SK-N-SH treated with all-trans-retinoic acid at 6 μM for 48 hours (cell line): ENCODE measurements around the gene AMOTL2.

Experiments
- ATAC-seq: fragments of 200-7000 bp; cut with Tn5 transposase; 3 replicates; pipeline ENCODE4 v1.9.1; 2020; ENCODE audit warnings: mild to moderate bottlenecking, moderate library complexity
- ARNTL ChIP-seq: fragments of 450-650 bp; formaldehyde crosslinking; IDR thresholded peaks from 2 replicates; pipeline ENCODE4 v1.5.0; 2020; ENCODE audit warnings: low read depth, mild to moderate bottlenecking, moderate library complexity, borderline replicate concordance
- CSDC2 ChIP-seq: fragments of 250-450 bp; sonication (Bioruptor Pico); IDR thresholded peaks from 2 replicates; pipeline ENCODE4 v1.5.0; 2020; ENCODE audit warnings: mild to moderate bottlenecking, moderate library complexity
- ESRRG ChIP-seq: fragments of 250-450 bp; sonication (Bioruptor Pico); IDR thresholded peaks from 2 replicates; pipeline ENCODE4 v1.6.1; 2021; ENCODE audit warnings: mild to moderate bottlenecking
- GLIS3 ChIP-seq: fragments of 250-450 bp; sonication (Bioruptor Pico); IDR thresholded peaks from 2 replicates; pipeline ENCODE4 v1.5.0; 2020; ENCODE audit warnings: mild to moderate bottlenecking, moderate library complexity
- ISL1 ChIP-seq: fragments of 250-450 bp; sonication (Bioruptor Pico); IDR thresholded peaks from 2 replicates; pipeline ENCODE4 v2.1.2; 2022; ENCODE audit warnings: mild to moderate bottlenecking, moderate library complexity
- OSR1 ChIP-seq: fragments of 250-450 bp; sonication (Bioruptor Pico); IDR thresholded peaks from 2 replicates; pipeline ENCODE4 v1.8.0; 2022; ENCODE audit warnings: moderate library complexity, mild to moderate bottlenecking, inconsistent platforms
- PPARA ChIP-seq: fragments of 250-450 bp; sonication (Bioruptor Pico); IDR thresholded peaks from 2 replicates; pipeline ENCODE4 v1.5.0; 2020; ENCODE audit warnings: mild to moderate bottlenecking, borderline replicate concordance
- RARB ChIP-seq: fragments of 250-450 bp; sonication (Bioruptor Pico); IDR thresholded peaks from 2 replicates; pipeline ENCODE4 v1.8.0; 2021; ENCODE audit warnings: mild to moderate bottlenecking, moderate library complexity
- TCF4 ChIP-seq: fragments of 250-450 bp; sonication (Bioruptor Pico); IDR thresholded peaks from 2 replicates; pipeline ENCODE4 v1.8.0; 2021; ENCODE audit warnings: mild to moderate bottlenecking, moderate library complexity, borderline replicate concordance
- TOX ChIP-seq: fragments of 250-450 bp; sonication (Bioruptor Pico); IDR thresholded peaks from 2 replicates; pipeline ENCODE4 v1.8.0; 2021; ENCODE audit warnings: mild to moderate bottlenecking, moderate library complexity, borderline replicate concordance
- ZC3H10 ChIP-seq: fragments of 250-450 bp; sonication (Bioruptor Pico); IDR thresholded peaks from 2 replicates; pipeline ENCODE4 v1.5.1; 2021; ENCODE audit warnings: mild to moderate bottlenecking, moderate library complexity
- ZFP3 ChIP-seq: fragments of 250-450 bp; sonication (Bioruptor Pico); IDR thresholded peaks from 2 replicates; pipeline ENCODE4 v1.5.0; 2020; ENCODE audit warnings: mild to moderate bottlenecking, moderate library complexity
- ZFP30 ChIP-seq: fragments of 450-650 bp; formaldehyde crosslinking; IDR thresholded peaks from 2 replicates; pipeline ENCODE4 v1.5.0; 2022; ENCODE audit warnings: mild to moderate bottlenecking, moderate library complexity
- ZNF70 ChIP-seq: fragments of 450-650 bp; formaldehyde crosslinking; IDR thresholded peaks from 2 replicates; pipeline ENCODE4 v1.5.0; 2020; ENCODE audit warnings: mild to moderate bottlenecking, moderate library complexity
- ZNF8 ChIP-seq: fragments of 450-650 bp; formaldehyde crosslinking; IDR thresholded peaks from 2 replicates; pipeline ENCODE4 v1.5.0; 2020; ENCODE audit warnings: mild to moderate bottlenecking, moderate library complexity
- TF ChIP-seq, protein P1 (sequence below): fragments of 250-450 bp; sonication (Bioruptor Pico); IDR thresholded peaks from 2 replicates; pipeline ENCODE4 v1.5.0; 2020; ENCODE audit warnings: mild to moderate bottlenecking, moderate library complexity
- TF ChIP-seq, protein P2 (sequence below): fragments of 250-450 bp; sonication (Bioruptor Pico); IDR thresholded peaks from 2 replicates; pipeline ENCODE4 v1.8.0; 2020; ENCODE audit warnings: mild to moderate bottlenecking, moderate library complexity, borderline replicate concordance

Gene AMOTL2

DNA sequence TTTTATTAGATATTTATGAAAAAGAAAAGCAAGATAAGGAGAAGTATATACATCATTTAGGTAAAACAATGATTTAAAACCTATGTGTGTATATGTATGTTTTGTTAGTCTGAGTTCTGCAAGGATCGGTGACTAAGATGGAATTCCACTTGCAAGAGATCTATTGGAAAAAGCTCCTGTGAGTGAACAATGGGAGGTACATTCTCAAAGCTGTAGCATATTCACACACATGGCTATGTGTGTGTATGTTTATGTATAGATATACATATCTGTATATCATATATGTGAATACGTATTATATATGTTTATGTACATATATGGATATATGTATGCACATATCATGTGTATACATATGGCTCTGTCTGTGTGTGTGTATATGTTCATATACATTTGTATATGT, 54.3 kb downstream of the AMOTL2 start:
- no peak for ATAC-seq
- no peak for TF ChIP-seq TCF4 (CRISPR knock-in tag)
- no peak for TF ChIP-seq PPARA (CRISPR knock-in tag)
- TF ChIP-seq, protein P1, sequence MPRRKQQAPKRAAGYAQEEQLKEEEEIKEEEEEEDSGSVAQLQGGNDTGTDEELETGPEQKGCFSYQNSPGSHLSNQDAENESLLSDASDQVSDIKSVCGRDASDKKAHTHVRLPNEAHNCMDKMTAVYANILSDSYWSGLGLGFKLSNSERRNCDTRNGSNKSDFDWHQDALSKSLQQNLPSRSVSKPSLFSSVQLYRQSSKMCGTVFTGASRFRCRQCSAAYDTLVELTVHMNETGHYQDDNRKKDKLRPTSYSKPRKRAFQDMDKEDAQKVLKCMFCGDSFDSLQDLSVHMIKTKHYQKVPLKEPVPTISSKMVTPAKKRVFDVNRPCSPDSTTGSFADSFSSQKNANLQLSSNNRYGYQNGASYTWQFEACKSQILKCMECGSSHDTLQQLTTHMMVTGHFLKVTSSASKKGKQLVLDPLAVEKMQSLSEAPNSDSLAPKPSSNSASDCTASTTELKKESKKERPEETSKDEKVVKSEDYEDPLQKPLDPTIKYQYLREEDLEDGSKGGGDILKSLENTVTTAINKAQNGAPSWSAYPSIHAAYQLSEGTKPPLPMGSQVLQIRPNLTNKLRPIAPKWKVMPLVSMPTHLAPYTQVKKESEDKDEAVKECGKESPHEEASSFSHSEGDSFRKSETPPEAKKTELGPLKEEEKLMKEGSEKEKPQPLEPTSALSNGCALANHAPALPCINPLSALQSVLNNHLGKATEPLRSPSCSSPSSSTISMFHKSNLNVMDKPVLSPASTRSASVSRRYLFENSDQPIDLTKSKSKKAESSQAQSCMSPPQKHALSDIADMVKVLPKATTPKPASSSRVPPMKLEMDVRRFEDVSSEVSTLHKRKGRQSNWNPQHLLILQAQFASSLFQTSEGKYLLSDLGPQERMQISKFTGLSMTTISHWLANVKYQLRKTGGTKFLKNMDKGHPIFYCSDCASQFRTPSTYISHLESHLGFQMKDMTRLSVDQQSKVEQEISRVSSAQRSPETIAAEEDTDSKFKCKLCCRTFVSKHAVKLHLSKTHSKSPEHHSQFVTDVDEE = no peak
- no peak for TF ChIP-seq ISL1
- TF ChIP-seq ESRRG = no peak

DNA sequence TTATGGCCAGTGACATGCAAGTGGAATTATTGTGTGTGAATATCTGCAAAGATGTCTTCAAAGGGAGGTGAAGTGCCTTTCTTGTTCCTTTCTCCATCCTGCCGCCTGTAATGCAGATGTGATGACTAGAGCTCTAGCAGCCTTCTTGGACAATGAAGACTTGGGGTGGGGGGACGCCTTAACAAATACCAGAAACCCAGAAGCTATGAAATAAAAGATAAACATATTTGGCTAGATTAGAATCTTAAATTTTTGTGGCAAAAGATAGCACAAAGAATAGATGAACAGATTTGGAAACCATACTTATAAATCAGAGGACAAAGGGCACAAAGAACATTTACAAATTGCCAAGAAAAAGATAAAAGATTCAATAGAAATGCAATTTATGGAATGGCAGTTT, 56.1 kb downstream of the AMOTL2 start:
- TF ChIP-seq, protein P1 = no peak
- ATAC-seq = no peak

DNA sequence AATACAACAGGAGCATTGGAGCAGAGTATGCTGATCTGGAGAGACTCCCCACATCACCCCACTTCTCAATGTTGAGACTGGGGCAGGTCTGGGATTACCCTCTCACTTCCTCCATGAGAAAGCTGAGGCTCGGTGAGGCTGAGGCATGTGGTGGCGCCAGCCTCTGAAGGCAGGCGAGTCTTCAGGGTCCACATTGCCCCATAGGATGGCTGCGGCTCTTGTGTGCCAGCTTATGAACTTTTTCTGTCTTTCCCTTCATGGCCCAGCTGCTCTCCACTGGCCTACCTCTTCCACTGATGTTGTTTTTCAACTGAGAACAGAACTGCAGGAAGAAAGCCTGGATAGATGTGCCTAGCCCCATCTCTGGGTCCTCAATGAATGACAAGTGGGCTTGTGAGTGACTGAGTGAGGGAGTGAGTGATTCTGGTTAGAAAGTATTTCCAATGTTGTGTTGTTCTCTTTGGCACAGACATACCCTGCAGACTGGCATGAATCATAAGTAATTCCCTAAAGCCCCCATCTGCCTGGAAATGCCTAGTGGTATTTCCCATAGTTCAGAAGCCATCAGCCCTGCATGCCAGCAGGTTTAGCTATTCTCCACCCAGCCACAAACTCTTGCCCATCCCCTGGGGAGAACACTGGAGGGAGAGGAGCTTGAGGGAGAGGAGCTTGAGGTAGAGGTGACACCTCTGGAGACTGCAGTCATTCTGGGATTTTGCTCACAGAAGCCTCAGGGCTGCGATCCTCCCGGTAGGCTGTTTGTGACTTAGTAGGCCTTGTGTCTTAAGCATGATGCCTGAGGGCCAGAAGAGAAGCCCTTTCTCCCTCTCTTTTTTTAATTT, 56.9 kb downstream of the AMOTL2 start:
- TF ChIP-seq ZNF8 = no peak
- peak; percentile 67 for ATAC-seq

DNA sequence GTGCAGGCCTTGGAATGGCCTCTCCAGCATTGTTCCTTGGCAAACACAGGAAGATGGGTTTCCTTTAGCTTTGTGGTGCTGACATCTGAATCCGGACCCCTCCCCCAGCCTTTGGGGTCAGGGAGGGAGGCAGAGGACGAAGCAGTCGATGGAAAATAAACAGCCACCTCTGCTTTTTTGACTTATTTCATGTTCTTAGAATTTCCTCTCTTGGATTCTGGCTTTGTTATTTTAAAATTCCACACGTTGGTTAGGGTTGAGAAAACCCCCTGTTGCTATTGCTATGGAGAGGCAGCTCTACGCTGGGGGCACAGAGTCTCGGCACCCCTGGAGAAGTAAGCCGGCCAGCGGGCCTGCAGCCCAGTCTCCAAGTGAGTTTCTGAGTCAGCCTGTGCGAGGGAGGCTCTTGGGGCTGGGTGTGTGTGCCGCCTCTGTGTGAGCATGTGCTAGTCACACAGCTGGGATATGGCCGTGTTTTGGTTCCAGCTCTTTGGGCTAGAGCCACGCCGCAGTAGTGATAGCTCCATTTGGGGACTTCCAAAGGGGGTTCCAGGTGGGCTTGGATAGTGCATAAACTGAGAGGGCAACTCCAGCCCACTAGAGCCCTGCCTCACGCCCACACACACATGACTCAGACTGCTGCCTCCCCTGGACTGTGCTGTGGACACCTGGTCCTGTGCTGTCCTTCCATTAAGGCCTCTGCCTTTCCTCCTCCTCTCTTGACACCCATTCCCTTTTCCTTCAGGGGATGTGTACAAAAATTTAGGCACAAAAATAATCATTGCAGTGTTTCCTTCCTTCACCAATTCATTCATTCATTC, 58.8 kb downstream of the AMOTL2 start:
- no peak for ATAC-seq
- TF ChIP-seq ZFP30 (CRISPR knock-in tag) (no peak), TOX (CRISPR knock-in tag) (no peak), TCF4 (CRISPR knock-in tag) (no peak), GLIS3 (CRISPR knock-in tag) (no peak), OSR1 (CRISPR knock-in tag) (no peak), ARNTL (CRISPR knock-in tag) (no peak), ZNF70 (CRISPR knock-in tag) (no peak), RARB (CRISPR knock-in tag) (no peak), CSDC2 (CRISPR knock-in tag) (no peak), ZC3H10 (no peak), ISL1 (no peak)
- TF ChIP-seq, protein P1 = no peak

DNA sequence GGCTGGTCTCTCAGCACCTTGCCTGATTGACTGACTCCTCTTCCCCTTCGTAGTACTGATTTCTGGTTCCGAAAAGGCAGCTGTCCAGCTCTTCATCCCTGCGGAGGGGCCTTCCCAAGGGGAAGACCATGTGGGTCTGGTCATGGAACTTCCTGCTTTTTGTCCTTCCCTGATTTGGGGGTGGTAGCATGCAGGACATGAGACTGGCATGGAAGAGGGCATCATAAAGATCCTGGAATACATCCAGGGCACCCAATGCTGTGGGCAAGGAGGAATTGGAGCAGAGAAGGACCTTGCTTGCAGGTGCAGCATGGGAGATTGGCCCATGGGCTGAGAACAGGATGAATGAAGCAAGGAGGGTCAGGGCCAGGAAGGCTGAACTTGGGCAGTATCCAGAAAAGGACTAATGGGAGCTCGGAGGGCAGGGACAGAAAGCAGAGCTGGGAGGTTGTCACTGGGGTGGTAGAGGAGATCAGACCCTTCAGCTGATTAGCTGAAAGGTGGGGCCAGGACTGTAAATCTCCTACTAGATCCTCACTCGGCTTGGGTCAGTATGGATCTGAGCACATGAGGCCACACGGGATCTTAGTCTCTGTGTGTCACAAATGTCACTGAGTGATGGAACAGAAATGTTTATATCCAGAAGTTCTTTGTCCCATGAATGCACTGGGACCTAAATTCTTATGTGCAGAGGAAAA, 59.5 kb downstream of the AMOTL2 start:
- no peak for ATAC-seq
- TF ChIP-seq ZC3H10 (no peak), ARNTL (CRISPR knock-in tag) (no peak), TCF4 (CRISPR knock-in tag) (no peak), ZFP3 (CRISPR knock-in tag) (no peak), PPARA (CRISPR knock-in tag) (no peak), ZFP30 (CRISPR knock-in tag) (no peak), TOX (CRISPR knock-in tag) (no peak), ESRRG (no peak), ISL1 (no peak)
- TF ChIP-seq, protein P1 = no peak
- TF ChIP-seq, protein P2, sequence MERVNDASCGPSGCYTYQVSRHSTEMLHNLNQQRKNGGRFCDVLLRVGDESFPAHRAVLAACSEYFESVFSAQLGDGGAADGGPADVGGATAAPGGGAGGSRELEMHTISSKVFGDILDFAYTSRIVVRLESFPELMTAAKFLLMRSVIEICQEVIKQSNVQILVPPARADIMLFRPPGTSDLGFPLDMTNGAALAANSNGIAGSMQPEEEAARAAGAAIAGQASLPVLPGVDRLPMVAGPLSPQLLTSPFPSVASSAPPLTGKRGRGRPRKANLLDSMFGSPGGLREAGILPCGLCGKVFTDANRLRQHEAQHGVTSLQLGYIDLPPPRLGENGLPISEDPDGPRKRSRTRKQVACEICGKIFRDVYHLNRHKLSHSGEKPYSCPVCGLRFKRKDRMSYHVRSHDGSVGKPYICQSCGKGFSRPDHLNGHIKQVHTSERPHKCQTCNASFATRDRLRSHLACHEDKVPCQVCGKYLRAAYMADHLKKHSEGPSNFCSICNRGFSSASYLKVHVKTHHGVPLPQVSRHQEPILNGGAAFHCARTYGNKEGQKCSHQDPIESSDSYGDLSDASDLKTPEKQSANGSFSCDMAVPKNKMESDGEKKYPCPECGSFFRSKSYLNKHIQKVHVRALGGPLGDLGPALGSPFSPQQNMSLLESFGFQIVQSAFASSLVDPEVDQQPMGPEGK (CRISPR knock-in tag) = no peak
